Measurements from ENCODE around the gene SPINK1.

DNA sequence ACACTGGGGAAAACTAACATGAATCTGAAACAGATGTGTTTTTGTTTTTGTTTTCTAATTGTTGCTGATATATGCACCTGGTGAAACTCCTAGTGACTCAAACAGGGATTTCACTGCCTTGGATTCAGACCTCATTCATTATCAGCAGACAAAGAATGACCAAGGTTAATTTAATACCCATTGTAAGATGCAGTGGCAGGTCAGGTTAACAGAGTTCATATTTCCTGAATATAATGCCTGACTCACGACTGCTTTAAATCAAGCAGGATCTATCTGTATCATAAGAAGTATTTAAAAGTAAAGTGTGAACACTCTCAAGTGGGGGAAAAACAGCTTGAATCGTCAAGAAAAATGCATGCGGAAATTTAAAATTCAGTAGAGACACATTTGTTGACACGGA is 54.5 kb downstream of the SPINK1 start:
- TF ChIP-seq ARNTL (CRISPR knock-in tag; IDR thresholded peaks at IDR 0.05) (no peak), CEBPB (IDR thresholded peaks at IDR 0.05; ENCODE audit: borderline replicate concordance, low read depth, low read length) (no peak), ZBTB7A (CRISPR knock-in tag; IDR thresholded peaks at IDR 0.05) (no peak), SP1 (IDR thresholded peaks at IDR 0.05) (no peak), SP1 (CRISPR knock-in tag; IDR thresholded peaks at IDR 0.05) (no peak), MTA3 (CRISPR knock-in tag; IDR thresholded peaks at IDR 0.05) (no peak), TBP (CRISPR knock-in tag; IDR thresholded peaks at IDR 0.05) (no peak), POLR2A (IDR thresholded peaks at IDR 0.05; ENCODE audit: insufficient read depth in 1 of 2, low read depth in 2 of 2, low read length in 2 of 2) (no peak), POLR2AphosphoS5 (IDR thresholded peaks at IDR 0.05; ENCODE audit: low read depth, low read length) (no peak), HNRNPL (IDR thresholded peaks at IDR 0.05; ENCODE audit: low read depth, low read length) (no peak), ZGPAT (CRISPR knock-in tag; IDR thresholded peaks at IDR 0.05) (no peak)
- TF ChIP-seq, protein P1, sequence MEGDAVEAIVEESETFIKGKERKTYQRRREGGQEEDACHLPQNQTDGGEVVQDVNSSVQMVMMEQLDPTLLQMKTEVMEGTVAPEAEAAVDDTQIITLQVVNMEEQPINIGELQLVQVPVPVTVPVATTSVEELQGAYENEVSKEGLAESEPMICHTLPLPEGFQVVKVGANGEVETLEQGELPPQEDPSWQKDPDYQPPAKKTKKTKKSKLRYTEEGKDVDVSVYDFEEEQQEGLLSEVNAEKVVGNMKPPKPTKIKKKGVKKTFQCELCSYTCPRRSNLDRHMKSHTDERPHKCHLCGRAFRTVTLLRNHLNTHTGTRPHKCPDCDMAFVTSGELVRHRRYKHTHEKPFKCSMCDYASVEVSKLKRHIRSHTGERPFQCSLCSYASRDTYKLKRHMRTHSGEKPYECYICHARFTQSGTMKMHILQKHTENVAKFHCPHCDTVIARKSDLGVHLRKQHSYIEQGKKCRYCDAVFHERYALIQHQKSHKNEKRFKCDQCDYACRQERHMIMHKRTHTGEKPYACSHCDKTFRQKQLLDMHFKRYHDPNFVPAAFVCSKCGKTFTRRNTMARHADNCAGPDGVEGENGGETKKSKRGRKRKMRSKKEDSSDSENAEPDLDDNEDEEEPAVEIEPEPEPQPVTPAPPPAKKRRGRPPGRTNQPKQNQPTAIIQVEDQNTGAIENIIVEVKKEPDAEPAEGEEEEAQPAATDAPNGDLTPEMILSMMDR (CRISPR knock-in tag; IDR thresholded peaks at IDR 0.05) = no peak
- TF ChIP-seq, protein P2, sequence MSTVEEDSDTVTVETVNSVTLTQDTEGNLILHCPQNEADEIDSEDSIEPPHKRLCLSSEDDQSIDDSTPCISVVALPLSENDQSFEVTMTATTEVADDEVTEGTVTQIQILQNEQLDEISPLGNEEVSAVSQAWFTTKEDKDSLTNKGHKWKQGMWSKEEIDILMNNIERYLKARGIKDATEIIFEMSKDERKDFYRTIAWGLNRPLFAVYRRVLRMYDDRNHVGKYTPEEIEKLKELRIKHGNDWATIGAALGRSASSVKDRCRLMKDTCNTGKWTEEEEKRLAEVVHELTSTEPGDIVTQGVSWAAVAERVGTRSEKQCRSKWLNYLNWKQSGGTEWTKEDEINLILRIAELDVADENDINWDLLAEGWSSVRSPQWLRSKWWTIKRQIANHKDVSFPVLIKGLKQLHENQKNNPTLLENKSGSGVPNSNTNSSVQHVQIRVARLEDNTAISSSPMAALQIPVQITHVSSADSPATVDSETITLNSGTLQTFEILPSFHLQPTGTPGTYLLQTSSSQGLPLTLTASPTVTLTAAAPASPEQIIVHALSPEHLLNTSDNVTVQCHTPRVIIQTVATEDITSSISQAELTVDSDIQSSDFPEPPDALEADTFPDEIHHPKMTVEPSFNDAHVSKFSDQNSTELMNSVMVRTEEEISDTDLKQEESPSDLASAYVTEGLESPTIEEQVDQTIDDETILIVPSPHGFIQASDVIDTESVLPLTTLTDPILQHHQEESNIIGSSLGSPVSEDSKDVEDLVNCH (CRISPR knock-in tag; IDR thresholded peaks at IDR 0.05) = no peak

Measured in HepG2 (cell line).